ENCODE data around the gene DGKG. TPM values are rescaled to one million over a fixed set of nuclear protein-coding genes. Genes with fewer than 3 reads are reported as not detected.

Gene DGKG
- polyA plus RNA-seq, 3 donors = 4.2 to 9.2 (median 4.3) TPM

DNA sequence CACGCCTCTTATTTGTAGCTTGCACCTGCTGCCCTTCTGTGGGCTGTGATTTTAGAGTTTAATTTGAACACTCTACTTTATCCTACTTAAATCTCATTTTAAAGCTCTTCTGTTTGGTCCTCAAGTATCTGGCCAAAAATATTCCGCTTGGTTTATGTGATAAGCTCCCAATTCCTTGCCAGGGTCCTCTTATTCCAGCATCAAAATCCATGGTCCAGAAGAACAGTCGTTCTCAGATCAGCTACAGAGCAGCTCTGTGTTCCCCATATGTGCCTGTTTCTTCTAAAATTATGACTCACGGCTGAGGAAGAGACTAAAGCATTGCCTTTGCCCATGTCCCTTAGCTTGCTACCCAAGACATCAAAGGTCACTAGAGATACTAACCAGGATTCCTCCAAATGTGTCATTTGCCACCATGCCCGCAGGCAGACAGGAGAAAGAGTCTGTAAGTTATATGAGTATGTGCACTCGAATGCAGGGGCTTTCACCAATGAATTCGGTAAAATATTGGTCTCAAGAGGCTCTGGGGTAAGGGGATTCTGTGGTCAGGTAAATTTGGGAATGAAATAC, 137.9 kb downstream of the DGKG start:
- TF ChIP-seq, protein P1, sequence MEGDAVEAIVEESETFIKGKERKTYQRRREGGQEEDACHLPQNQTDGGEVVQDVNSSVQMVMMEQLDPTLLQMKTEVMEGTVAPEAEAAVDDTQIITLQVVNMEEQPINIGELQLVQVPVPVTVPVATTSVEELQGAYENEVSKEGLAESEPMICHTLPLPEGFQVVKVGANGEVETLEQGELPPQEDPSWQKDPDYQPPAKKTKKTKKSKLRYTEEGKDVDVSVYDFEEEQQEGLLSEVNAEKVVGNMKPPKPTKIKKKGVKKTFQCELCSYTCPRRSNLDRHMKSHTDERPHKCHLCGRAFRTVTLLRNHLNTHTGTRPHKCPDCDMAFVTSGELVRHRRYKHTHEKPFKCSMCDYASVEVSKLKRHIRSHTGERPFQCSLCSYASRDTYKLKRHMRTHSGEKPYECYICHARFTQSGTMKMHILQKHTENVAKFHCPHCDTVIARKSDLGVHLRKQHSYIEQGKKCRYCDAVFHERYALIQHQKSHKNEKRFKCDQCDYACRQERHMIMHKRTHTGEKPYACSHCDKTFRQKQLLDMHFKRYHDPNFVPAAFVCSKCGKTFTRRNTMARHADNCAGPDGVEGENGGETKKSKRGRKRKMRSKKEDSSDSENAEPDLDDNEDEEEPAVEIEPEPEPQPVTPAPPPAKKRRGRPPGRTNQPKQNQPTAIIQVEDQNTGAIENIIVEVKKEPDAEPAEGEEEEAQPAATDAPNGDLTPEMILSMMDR (IDR thresholded peaks at IDR 0.05) = no peak

DNA sequence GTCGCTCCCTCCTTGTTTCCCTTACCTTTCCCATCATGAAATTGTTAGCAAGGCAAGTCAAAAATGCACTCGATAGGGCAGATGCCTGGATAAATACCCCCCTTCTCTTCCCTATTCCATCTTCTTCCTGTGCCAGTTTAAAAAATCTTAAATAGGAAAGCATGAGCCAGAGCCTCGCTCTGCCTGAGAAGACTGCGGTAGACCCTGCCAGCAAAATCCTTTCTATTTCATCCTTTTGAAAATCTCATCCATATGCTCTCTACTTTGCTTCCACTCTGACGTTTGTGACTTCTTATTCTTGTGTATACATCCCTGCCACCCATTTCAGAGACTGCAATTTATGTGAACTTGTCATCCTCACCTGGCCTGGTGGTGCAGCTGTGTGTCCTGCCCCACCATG, 138.6 kb downstream of the DGKG start:
- H3K4me3 ChIP-seq (replicated peaks in 1 of 3; ENCODE audit: low read depth in 2 of 3, low read length in 3 of 3) = no peak overlapping the region
- no peak overlapping the region for H2AFZ ChIP-seq (ENCODE audit: insufficient read depth, low read depth, low read length, poor library complexity, severe bottlenecking)
- WGBS (ENCODE audit: insufficient coverage) = 95% methylated on average over 5 of the region's 5 CpGs
- Mint-ChIP-seq H3K9me3 (no peaks in the 10 kb centered on the region), H3K27ac (peak overlapping the region in 1 of 7 donors; percentile 5), H3K27me3 (ENCODE audit: low read depth in 3 of 3) (peaks cover 0 to 3% (median 0%) of the 10 kb centered on the region in 3 donors), H3K4me1 (no peaks in the 10 kb centered on the region), H3K4me3 (peak overlapping the region in 1 of 2 donors; percentile 1), H3K36me3 (peaks cover 68 to 82% of the 10 kb centered on the region in 2 donors)
- peaks cover 55 to 94% of the 10 kb centered on the region in 2 donors for H3K36me3 ChIP-seq (replicated peaks in 1 of 2; ENCODE audit: control insufficient read depth in 1 of 2, insufficient read depth in 2 of 2, low read length in 2 of 2)
- H3K4me2 ChIP-seq (replicated peaks; ENCODE audit: extremely low read depth, low read length, poor library complexity, severe bottlenecking) = no peak overlapping the region
- intact Hi-C loops (cut with micrococcal nuclease) = no loop called here
- TF ChIP-seq, protein P1 (IDR thresholded peaks at IDR 0.05) = no peak
- no peaks in the 10 kb centered on the region for H3K27me3 ChIP-seq (ENCODE audit: control insufficient read depth in 2 of 2, insufficient read depth in 2 of 2, low read length in 2 of 2)
- no peaks in the 10 kb centered on the region for H3K79me2 ChIP-seq (ENCODE audit: insufficient read depth, low read length)
- DNase-seq = no peak
- no peak overlapping the region for H3K9ac ChIP-seq (ENCODE audit: insufficient read depth, low read length, poor library complexity, severe bottlenecking)
- no peak overlapping the region for H3K27ac ChIP-seq (ENCODE audit: low read depth in 1 of 2, low read length in 2 of 2)
- no peaks in the 10 kb centered on the region for H4K20me1 ChIP-seq (ENCODE audit: insufficient read depth, low read length)
- no peaks in the 10 kb centered on the region for H3K9me3 ChIP-seq (replicated peaks in 1 of 2; ENCODE audit: control insufficient read depth in 1 of 2, insufficient read depth in 1 of 2, low read length in 2 of 2)
- H3K4me1 ChIP-seq (ENCODE audit: control insufficient read depth in 1 of 2, insufficient read depth in 2 of 2, low read length in 2 of 2) = no peaks in the 10 kb centered on the region

More for the DNA sequence above, 137.9 kb downstream of the DGKG start:
- H4K20me1 ChIP-seq (ENCODE audit: insufficient read depth, low read length) = no peaks in the 10 kb centered on the region
- DNase-seq = no peak
- no peak overlapping the region for H3K4me2 ChIP-seq (replicated peaks; ENCODE audit: extremely low read depth, low read length, poor library complexity, severe bottlenecking)
- H2AFZ ChIP-seq (ENCODE audit: insufficient read depth, low read depth, low read length, poor library complexity, severe bottlenecking) = no peak overlapping the region
- no peaks in the 10 kb centered on the region for H3K4me1 ChIP-seq (ENCODE audit: control insufficient read depth in 1 of 2, insufficient read depth in 2 of 2, low read length in 2 of 2)
- H3K4me3 Mint-ChIP-seq = no peak overlapping the region
- no peaks in the 10 kb centered on the region for H3K9me3 ChIP-seq (replicated peaks in 1 of 2; ENCODE audit: control insufficient read depth in 1 of 2, insufficient read depth in 1 of 2, low read length in 2 of 2)
- intact Hi-C loops (cut with micrococcal nuclease) = no loop called here
- H3K9ac ChIP-seq (ENCODE audit: insufficient read depth, low read length, poor library complexity, severe bottlenecking) = no peak overlapping the region
- H3K36me3 Mint-ChIP-seq = peaks cover 72 to 86% of the 10 kb centered on the region in 2 donors
- H3K27me3 ChIP-seq (ENCODE audit: control insufficient read depth in 2 of 2, insufficient read depth in 2 of 2, low read length in 2 of 2) = no peaks in the 10 kb centered on the region
- H3K79me2 ChIP-seq (ENCODE audit: insufficient read depth, low read length) = no peaks in the 10 kb centered on the region
- 96% methylated on average over 4 of the region's 7 CpGs for WGBS (ENCODE audit: insufficient coverage)
- H3K4me1 Mint-ChIP-seq = no peaks in the 10 kb centered on the region
- H3K27ac ChIP-seq (ENCODE audit: low read depth in 1 of 2, low read length in 2 of 2) = no peak overlapping the region
- peak overlapping the region in 1 of 7 donors; percentile 5 for H3K27ac Mint-ChIP-seq
- H3K4me3 ChIP-seq (replicated peaks in 1 of 3; ENCODE audit: low read depth in 2 of 3, low read length in 3 of 3) = no peak overlapping the region
- peaks cover 56 to 95% of the 10 kb centered on the region in 2 donors for H3K36me3 ChIP-seq (replicated peaks in 1 of 2; ENCODE audit: control insufficient read depth in 1 of 2, insufficient read depth in 2 of 2, low read length in 2 of 2)
- H3K9me3 Mint-ChIP-seq = no peaks in the 10 kb centered on the region
- H3K27me3 Mint-ChIP-seq (ENCODE audit: low read depth in 3 of 3) = peaks cover 0 to 3% (median 0%) of the 10 kb centered on the region in 3 donors
